ENCODE results near the gene CHD6.

CHD6 gene

GRCh38 chr20:41577129-41578009 lies 40.8 kb downstream of the CHD6 start:
- no peak for DNase-seq

DNA sequence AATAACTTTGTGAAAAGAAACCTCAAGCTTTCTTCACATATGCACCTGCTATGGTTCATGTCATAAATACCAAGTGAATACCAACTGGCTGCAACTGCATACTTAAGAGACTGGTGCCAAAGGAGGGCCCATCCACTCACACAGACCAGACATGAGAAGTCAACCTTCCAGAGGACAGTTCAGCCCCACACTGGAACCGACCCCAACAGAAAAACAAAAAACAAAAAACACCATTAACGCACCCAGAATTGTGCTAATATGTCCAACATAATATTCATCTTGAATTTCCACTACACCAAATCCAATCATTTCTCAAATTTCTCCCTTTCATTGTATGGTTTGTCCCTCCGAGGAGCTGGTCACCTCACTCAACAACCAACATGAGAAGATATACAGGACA lies 42.8 kb downstream of the CHD6 start:
- no peak for DNase-seq

GRCh38 chr20:41574802-41575389 lies 43.3 kb downstream of the CHD6 start:
- no peak for DNase-seq

DNA sequence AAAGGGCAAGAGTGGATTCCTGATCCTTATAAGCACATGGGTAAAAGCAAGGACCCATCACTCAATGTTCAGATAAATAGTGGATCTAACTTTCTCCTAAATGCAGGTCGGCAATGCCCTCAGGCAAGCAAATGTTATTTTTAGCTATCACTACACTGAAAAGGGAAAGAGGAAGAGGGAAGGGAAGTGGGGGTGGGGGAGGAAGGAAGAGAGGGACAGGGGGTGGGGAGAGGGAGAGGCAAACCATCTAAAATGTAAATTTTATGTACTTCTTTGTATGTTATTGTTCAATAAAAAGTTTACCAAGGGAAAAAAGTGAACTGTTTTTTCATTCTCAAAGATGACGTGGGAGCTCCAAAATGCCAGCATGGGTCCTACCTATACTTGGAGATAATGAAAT lies 44.2 kb downstream of the CHD6 start:
- peak; percentile 7 to 11 for DNase-seq

DNA sequence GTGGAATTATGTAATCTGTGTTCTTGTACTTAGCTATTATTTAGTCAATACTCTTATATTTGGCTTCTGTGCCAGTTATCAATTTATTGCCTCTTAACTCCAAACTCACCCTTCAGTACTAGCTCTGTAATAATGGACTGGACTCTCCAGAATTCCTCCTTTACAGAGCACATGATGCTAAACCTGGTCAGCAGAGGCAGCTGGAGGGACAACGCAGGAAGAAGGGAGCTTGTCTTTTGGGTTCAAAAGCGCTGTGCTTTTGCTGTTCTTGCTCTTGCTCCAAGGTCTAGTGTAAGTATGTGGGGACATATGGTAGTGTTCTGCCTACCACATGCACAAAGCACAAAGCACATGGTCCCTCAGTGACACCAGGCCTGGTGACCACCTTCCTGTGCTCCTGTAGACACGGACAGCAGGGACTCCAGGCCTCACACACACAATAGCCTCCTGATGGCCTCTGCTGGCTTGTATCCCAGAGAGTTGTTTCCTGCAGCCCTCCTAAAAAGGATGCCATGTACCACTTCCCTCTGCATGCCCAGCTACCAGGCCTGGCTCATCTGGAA lies 46.1 kb downstream of the CHD6 start:
- DNase-seq, result no peak

GRCh38 chr20:41571006-41571405 lies 47.2 kb downstream of the CHD6 start:
- no peak for DNase-seq

DNA sequence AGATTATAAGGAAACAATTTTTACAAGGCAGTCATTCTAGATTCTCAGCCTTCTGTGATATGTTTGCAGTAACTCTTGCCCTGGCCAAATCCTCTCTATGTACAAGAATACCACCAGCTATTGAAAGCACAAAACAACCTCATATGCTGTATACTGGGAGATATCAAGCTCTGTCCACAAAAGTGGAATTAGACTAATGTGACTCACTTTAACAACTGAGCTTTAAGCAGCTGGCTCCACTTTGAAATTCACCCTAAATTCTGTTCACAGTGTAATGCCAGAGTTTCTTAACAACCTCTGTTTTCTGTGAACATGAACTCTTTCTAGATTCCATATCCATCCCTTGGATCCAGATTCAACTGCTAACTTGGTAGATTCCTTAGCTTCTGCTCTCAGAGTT lies 47.6 kb downstream of the CHD6 start:
- no peak for DNase-seq

DNA sequence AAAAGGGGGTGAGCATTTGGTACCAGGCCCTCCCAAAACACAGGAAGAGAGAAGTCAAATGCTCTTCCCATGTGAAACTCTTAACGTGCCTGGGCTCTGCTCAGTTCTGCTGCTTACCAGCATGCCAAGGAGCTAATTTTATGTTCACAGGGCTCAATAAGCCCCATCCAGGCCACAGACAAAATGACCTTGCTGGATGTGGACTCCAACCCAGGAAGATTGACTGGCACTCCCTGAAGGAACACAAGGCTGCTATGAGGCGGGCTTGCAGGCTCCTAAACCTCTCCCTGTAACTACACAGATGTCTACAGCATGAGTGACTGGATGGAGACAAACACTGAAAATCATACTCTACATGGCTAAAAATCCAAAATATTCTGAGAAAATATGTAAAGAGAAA lies 50.6 kb downstream of the CHD6 start:
- no peak for DNase-seq

DNA sequence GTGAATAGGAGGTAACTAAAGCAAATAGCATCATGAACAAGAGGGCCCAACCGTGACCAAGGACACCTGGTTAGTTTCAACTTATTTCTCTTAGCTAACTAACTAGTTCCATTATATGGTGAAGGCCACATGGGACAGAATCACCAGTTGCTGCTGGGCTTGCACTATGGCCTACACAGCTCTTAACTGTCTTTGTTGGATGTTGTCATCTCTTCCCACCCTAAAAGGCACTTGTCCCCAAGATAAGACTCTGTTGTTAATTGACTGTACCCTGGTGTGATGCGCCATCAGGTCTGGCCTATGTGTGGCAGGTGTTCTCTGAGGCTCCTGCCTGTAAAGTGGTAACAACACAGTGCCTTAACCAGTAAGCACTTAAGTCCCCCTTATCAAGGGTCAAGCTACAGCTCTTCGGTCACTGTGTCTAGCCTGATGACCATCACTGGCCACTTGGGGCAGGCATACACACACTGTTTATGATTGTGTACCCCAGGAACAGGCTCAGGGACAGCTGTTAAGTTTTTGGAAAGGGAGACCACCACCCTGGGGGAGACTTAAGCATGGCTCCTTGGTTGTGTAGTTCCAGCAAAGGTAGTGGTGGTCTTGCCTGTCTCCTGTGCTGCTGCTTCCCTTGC lies 51.2 kb downstream of the CHD6 start:
- DNase-seq, result no peak

DNA sequence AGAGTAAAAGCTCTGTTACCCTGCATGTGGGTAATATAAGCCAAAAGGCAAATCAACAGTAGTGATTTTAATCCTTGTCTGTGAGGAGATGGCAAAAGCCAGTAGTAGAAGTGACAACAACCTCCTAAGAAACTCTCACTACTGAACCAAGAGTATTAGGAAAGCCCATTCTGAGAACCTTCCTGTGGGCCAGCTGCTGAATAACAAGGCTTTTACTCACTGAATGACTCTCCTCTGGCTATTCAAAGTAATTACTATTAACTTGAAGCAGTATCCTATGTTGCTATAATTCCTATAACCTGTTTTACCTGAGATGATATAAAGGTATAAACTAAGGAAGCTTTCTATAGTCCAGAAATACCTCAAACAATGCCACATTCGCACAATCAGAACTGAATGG lies 55.1 kb downstream of the CHD6 start:
- no peak for DNase-seq

DNA sequence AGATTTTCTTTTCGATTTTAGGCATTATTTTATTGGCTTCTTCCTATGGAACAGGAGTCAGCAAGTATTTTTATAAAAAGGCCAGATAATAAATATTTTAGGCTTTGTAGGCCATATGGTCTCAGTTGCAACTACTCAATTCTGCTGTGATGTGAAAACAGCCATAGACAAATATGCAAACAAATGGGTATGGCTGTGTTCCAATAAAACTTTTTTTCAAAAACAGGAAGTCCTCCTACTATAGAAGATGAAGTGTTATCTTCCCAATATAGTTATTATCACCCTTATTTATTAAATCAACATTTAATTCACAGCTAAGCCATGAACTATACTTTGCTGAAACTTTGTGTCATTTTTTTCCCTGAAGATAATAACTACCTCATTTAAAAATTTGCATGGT lies 57.2 kb downstream of the CHD6 start:
- DNase-seq, result no peak

- no peak for DNase-seq
These were observed 58.5 kb downstream of the CHD6 start for GRCh38 chr20:41559658-41560057.

GRCh38 chr20:41553142-41553879 lies 64.9 kb downstream of the CHD6 start:
- peak; percentile 8 to 9 for DNase-seq

GRCh38 chr20:41552295-41553068 lies 65.7 kb downstream of the CHD6 start:
- DNase-seq, result no peak

- DNase-seq, result no peak
These were observed 67.0 kb downstream of the CHD6 start for GRCh38 chr20:41551011-41551705.

DNA sequence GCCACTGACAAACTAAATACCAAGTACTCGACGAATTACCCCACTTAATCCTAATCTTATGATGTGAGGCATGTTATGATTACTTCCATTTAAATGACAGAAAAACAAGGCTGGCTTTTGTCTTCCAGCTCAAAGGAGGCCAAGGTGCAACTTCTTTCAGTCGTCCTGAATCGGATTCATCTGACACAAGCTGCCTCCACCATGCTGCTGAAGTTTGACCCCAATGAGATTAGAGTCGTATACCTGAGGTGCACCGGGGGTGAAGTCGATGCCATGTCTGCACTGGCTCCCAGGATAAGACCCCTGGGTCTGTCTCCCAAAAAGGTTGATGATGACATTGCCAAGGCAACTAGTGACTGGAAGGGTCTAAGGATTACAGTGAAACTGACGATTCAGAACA lies 71.0 kb downstream of the CHD6 start:
- no peak for DNase-seq

- DNase-seq, result no peak
These were observed 71.6 kb downstream of the CHD6 start for GRCh38 chr20:41546535-41546934.

- DNase-seq, result no peak
These were observed 73.7 kb downstream of the CHD6 start for GRCh38 chr20:41544472-41544871.

GRCh38 chr20:41540918-41541317 lies 77.3 kb downstream of the CHD6 start:
- DNase-seq, result no peak

DNA sequence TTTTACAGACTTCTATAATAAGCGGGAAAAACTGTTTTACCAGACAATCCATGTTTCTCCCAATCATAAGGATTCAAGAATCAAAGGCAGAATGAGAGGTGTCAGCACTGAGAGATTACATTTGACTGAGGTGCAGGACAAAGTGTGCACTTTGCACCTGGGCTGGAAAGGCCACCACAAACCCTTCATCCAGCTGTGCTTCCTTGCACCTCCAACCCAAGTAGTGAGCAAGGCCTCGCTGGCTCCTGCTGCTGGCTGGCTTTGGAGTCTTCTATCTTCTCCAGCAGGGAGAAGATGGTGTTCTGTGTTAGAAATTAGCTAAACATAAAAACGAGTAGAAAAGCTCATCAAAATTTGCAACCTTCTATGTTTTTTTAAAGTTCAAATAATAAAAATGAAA lies 77.7 kb downstream of the CHD6 start:
- DNase-seq, result no peak

DNA sequence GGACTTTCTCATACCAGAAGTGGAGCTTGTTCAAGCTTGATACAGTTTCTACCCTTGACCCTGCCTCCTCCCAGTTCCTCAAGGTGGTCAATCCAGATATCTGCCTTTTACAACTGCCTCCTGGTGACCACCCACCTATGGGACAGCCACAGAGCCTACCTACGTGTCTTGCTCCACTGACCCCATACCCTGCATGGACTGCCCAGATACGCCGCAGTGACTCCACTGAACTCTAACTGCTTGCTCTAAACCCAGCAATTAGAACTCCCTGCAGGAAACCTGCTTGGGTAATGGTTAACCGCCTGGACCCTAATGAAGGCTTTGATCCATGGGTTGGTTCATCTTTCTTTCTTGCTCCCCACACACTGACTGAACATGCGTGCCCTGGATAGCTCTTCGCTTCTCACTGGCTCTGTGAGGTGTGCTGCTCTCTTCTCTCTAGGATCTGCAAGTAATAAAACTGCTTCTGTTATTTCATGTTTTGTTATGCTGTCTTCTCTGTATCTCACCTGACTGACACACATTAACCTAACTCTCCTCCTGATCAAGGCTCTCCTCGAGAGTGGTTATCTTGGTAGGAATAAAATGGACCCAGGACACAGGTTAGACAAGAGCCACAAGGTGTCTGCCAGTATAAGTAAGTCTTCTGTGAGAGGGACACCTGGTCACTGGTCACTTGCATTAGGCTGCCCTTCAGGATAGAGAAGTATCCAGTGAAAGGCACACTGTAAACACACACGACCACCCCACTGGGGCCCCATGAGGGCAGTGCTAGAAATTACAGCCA lies 79.2 kb downstream of the CHD6 start:
- DNase-seq, result no peak
